ENCODE measurements around the gene TNFRSF18.
A peak's percentile ranks its signal among the peaks of the same experiment; 100 is the strongest.

Gene TNFRSF18

DNA sequence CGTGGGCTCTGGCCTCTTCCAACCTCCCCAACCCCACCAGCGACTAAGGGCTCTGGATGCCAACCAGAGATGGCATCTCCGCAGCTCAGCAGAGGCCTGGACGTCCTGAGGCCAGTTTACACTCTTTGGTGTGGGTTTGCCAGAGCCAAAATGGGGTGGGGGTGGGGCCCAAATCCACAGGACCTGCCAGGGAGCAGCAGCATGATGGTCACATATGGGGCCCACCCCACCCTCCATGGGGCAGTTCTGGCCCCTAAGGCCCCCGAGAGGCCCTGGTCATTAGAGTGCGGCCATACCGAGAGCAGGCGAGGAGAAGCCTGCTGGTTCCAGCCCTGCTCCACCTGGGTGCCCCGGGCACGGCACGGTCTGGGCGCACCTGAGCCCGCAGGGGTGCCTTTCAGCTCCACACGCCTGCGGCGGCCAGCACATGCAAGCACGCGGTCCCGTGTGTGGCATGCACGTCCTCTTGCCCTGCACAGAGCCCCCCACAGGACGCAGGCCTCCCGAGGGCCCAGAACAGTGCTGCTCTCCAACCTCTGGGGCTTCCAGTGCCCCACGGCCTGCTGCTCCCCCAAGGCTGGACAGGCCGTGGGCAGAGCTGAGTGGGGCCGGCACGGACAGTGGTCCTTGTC is 35.3 kb upstream of the TNFRSF18 start:
- no peak for TF ChIP-seq SPI1 (IDR thresholded peaks at IDR 0.05; ENCODE audit: borderline replicate concordance, low read depth)
- TF ChIP-seq, protein P1, sequence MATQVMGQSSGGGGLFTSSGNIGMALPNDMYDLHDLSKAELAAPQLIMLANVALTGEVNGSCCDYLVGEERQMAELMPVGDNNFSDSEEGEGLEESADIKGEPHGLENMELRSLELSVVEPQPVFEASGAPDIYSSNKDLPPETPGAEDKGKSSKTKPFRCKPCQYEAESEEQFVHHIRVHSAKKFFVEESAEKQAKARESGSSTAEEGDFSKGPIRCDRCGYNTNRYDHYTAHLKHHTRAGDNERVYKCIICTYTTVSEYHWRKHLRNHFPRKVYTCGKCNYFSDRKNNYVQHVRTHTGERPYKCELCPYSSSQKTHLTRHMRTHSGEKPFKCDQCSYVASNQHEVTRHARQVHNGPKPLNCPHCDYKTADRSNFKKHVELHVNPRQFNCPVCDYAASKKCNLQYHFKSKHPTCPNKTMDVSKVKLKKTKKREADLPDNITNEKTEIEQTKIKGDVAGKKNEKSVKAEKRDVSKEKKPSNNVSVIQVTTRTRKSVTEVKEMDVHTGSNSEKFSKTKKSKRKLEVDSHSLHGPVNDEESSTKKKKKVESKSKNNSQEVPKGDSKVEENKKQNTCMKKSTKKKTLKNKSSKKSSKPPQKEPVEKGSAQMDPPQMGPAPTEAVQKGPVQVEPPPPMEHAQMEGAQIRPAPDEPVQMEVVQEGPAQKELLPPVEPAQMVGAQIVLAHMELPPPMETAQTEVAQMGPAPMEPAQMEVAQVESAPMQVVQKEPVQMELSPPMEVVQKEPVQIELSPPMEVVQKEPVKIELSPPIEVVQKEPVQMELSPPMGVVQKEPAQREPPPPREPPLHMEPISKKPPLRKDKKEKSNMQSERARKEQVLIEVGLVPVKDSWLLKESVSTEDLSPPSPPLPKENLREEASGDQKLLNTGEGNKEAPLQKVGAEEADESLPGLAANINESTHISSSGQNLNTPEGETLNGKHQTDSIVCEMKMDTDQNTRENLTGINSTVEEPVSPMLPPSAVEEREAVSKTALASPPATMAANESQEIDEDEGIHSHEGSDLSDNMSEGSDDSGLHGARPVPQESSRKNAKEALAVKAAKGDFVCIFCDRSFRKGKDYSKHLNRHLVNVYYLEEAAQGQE (IDR thresholded peaks at IDR 0.05; ENCODE audit: insufficient replicate concordance, low read depth): no peak
- TF ChIP-seq, protein P2, sequence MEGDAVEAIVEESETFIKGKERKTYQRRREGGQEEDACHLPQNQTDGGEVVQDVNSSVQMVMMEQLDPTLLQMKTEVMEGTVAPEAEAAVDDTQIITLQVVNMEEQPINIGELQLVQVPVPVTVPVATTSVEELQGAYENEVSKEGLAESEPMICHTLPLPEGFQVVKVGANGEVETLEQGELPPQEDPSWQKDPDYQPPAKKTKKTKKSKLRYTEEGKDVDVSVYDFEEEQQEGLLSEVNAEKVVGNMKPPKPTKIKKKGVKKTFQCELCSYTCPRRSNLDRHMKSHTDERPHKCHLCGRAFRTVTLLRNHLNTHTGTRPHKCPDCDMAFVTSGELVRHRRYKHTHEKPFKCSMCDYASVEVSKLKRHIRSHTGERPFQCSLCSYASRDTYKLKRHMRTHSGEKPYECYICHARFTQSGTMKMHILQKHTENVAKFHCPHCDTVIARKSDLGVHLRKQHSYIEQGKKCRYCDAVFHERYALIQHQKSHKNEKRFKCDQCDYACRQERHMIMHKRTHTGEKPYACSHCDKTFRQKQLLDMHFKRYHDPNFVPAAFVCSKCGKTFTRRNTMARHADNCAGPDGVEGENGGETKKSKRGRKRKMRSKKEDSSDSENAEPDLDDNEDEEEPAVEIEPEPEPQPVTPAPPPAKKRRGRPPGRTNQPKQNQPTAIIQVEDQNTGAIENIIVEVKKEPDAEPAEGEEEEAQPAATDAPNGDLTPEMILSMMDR (IDR thresholded peaks at IDR 0.05; ENCODE audit: insufficient read depth, low read length): no peak
- Histone ChIP-seq H3K27me3 (ENCODE audit: insufficient read depth, poor library complexity, severe bottlenecking) (peaks cover 19% of the 10 kb centered on the region), H3K4me3 (replicated peaks; ENCODE audit: insufficient read depth, low read length) (no peak overlapping the region), H3K27ac (replicated peaks) (no peak overlapping the region)
- no peak for DNase-seq (ENCODE audit: low read depth in 1 of 2, low spot score in 1 of 2)

DNA sequence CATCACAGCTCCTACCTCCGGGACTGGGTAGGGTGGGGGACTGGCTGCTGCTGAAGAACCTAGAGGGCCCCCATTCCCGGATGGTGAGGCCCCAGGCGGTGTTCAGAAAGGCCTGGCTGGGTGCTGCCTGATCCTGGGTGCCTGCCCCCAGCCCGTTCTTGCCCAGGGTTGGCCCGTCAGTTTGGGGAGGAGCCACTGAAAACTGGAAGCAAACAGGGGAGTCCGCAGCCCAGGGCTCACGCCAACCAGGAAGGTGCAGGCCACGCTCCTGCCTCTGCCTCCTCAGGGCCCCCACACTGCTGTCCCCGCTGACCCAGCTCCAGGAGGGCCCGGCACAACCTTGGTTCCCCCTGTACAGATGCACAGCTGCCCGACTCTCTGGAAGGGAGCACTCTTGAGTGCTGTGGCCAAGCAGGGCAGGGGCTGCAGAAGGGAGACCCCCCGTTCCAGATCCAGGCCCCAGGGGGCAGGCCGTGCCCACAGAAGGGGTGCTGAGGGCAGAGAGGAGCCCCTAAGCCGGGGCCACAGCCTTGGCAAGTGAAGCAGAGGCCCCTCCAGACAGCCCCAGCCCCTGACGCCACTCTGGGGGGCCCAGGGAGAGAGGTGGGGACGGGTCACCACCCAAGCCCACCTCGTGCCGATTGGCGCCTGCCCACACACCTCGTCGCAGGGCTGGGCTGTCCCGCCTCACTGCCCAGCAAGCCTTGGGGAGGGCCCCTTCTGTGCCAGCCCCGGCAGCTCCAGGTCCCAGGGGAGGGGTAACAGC is 34.6 kb upstream of the TNFRSF18 start:
- H3K4me3 ChIP-seq (replicated peaks; ENCODE audit: insufficient read depth, low read length): no peak overlapping the region
- H3K27me3 ChIP-seq (ENCODE audit: insufficient read depth, poor library complexity, severe bottlenecking): peaks cover 18% of the 10 kb centered on the region
- TF ChIP-seq, protein P2 (IDR thresholded peaks at IDR 0.05; ENCODE audit: insufficient read depth, low read length): no peak
- TF ChIP-seq, protein P1 (IDR thresholded peaks at IDR 0.05; ENCODE audit: insufficient replicate concordance, low read depth): no peak
- TF ChIP-seq SPI1 (IDR thresholded peaks at IDR 0.05; ENCODE audit: borderline replicate concordance, low read depth): no peak
- peak in 1 of 2 experiments; percentile 15 for DNase-seq (ENCODE audit: low read depth in 1 of 2, low spot score in 1 of 2)
- no peak overlapping the region for H3K27ac ChIP-seq (replicated peaks)

DNA sequence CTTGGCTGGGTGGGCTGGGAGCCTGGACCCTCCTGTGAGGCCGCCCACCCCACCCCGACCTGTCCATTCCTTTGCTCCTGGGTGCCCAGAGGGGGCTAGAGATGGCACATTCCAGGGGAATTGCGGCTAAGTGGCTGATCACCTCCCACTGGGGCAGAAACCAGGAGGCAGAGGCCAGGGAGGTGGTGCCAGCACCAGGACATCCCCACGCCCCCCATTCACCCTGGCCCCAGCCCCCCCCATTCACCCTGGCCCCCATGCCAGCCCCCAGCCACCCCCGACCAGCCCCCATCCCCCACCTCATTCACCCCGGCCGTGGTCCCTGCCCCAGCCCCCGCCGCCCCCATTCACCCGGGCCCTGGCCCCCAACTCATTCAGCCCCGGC is 33.9 kb upstream of the TNFRSF18 start:
- TF ChIP-seq POLR2AphosphoS5 (IDR thresholded peaks at IDR 0.05; ENCODE audit: low read depth): no peak
- TF ChIP-seq, protein P2 (IDR thresholded peaks at IDR 0.05; ENCODE audit: insufficient read depth, low read length): no peak
- TF ChIP-seq SPI1 (IDR thresholded peaks at IDR 0.05; ENCODE audit: borderline replicate concordance, low read depth): no peak
- TF ChIP-seq GABPA (IDR thresholded peaks at IDR 0.05; ENCODE audit: low read depth): no peak
- TF ChIP-seq, protein P1 (IDR thresholded peaks at IDR 0.05; ENCODE audit: insufficient replicate concordance, low read depth): no peak
- no peak for DNase-seq (ENCODE audit: low read depth in 1 of 2, low spot score in 1 of 2)
- no peak overlapping the region for H3K27ac ChIP-seq (replicated peaks)
- no peak overlapping the region for H3K4me3 ChIP-seq (replicated peaks; ENCODE audit: insufficient read depth, low read length)
- H3K27me3 ChIP-seq (ENCODE audit: insufficient read depth, poor library complexity, severe bottlenecking): peaks cover 18% of the 10 kb centered on the region
